ENCODE data around the gene GCNA.
"Not testable (repeated sequence)": the region's sequence is repeated elsewhere in the genome, so short reads cannot be mapped to it uniquely, and the experiment has no call there.

Gene GCNA

DNA sequence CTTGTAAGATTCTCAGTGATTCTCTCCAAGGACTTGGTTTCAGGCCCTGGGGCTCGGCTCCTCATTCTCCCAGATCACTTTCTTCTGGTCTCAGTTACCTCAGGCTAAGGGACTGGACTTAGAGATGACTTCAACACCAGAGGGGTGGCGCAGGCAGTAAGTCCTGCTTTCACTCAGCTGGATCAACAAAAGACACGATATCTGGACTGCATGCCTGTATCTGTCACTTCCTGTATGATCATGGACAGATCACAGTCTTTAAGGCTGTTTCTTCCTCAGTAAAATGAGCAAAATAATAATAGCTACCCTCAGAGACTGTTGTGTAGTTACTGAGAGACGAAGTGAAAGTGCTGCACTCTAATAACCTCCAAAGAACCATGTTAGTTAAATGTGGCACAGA lies 59.6 kb downstream of the GCNA start:
- Histone ChIP-seq H3K36me3 (replicated peaks) (no peaks in the 10 kb centered on the region), H3K4me3 (ENCODE audit: low read depth, low read length) (no peak overlapping the region), H3K27me3 (replicated peaks) (no peaks in the 10 kb centered on the region), H3K27ac (peak overlapping the region; percentile 48)
- peak; percentile 69 for DNase-seq
- in situ Hi-C loops (cut with HindIII; ENCODE audit: low pct_ligation_motif_present, low sequenced_read_pairs), result no loop called here
- TF ChIP-seq CTCF (IDR thresholded peaks at IDR 0.05; ENCODE audit: low read depth, low read length, missing control alignments), result no peak

- TF ChIP-seq CTCF (IDR thresholded peaks at IDR 0.05; ENCODE audit: low read depth, low read length, missing control alignments), result no peak
- no peak overlapping the region for H3K4me3 ChIP-seq (ENCODE audit: low read depth, low read length)
- peak overlapping the region; percentile 48 for H3K27ac ChIP-seq
- no peaks in the 10 kb centered on the region for H3K36me3 ChIP-seq (replicated peaks)
- H3K27me3 ChIP-seq (replicated peaks), result no peaks in the 10 kb centered on the region
- DNase-seq, result no peak
- in situ Hi-C loops (cut with HindIII; ENCODE audit: low pct_ligation_motif_present, low sequenced_read_pairs), result no loop called here
Measured at GRCh38 chrX:71638409-71638808, 60.2 kb downstream of the GCNA start.

- no peak overlapping the region for H3K4me3 ChIP-seq (ENCODE audit: low read depth, low read length)
- H3K27ac ChIP-seq, result no peak overlapping the region
- TF ChIP-seq CTCF (IDR thresholded peaks at IDR 0.05; ENCODE audit: low read depth, low read length, missing control alignments), result no peak
- no peaks in the 10 kb centered on the region for H3K27me3 ChIP-seq (replicated peaks)
- no peaks in the 10 kb centered on the region for H3K36me3 ChIP-seq (replicated peaks)
- in situ Hi-C loops (cut with HindIII; ENCODE audit: low pct_ligation_motif_present, low sequenced_read_pairs), result no loop called here
- no peak for DNase-seq
Measured at GRCh38 chrX:71640002-71640401, 61.8 kb downstream of the GCNA start.

- H3K36me3 ChIP-seq (replicated peaks), result not testable (repeated sequence)
Measured at GRCh38 chrX:71644406-71644805, 66.2 kb downstream of the GCNA start.

DNA sequence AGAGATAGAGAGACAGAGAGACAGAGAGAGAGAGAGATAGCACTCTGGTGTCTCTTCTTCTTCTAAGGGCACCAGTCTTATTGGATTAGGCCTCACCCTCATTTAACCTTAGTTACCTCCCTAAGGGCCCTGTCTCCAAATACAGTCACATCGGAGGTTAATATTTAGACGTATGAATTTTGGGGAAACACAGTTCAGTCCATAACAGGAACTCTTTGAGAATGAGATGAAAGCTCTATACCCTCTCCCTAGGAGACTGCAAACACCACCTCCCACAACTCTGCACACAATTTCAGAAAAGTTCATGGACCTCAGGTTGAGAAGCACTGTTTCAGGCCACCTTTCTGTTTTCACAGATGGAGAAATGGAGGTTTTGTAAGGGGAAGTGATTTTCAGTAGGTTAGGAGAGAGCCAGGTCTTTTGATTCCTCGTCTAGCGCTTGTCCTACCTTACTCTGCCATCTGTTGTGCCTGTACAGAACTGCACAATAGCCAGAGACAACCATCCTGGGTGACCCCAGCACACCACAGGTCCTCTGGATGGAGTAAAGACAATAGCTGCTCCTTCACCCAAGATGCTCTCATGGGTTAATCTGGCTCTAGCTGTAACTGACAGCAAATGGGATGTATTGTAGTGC lies 72.2 kb downstream of the GCNA start:
- in situ Hi-C loops (cut with HindIII; ENCODE audit: low pct_ligation_motif_present, low sequenced_read_pairs), result no loop called here
- peak; percentile 15 for TF ChIP-seq CTCF (IDR thresholded peaks at IDR 0.05; ENCODE audit: low read depth, low read length, missing control alignments)
- DNase-seq, result no peak
- Histone ChIP-seq H3K36me3 (replicated peaks) (no peaks in the 10 kb centered on the region), H3K27ac (no peak overlapping the region), H3K4me3 (ENCODE audit: low read depth, low read length) (no peak overlapping the region), H3K27me3 (replicated peaks) (no peaks in the 10 kb centered on the region)

More at GRCh38 chrX:71644406-71644805, 66.2 kb downstream of the GCNA start:
- H3K27me3 ChIP-seq (replicated peaks); in situ Hi-C loops (cut with HindIII; ENCODE audit: low pct_ligation_motif_present, low sequenced_read_pairs); H3K4me3 ChIP-seq (ENCODE audit: low read depth, low read length); H3K27ac ChIP-seq; DNase-seq: not testable (repeated sequence)

- Histone ChIP-seq H3K36me3 (replicated peaks) (no peaks in the 10 kb centered on the region), H3K27ac (no peak overlapping the region), H3K27me3 (replicated peaks) (no peaks in the 10 kb centered on the region), H3K4me3 (ENCODE audit: low read depth, low read length) (no peak overlapping the region)
- TF ChIP-seq CTCF (IDR thresholded peaks at IDR 0.05; ENCODE audit: low read depth, low read length, missing control alignments), result peak; percentile 66
- in situ Hi-C loops (cut with HindIII; ENCODE audit: low pct_ligation_motif_present, low sequenced_read_pairs), result no loop called here
- peak; percentile 56 for DNase-seq
Measured at GRCh38 chrX:71652405-71652804, 74.2 kb downstream of the GCNA start.
